Kidney epithelial cell (primary cell): ENCODE measurements around the gene EML2. TPM values are rescaled to one million over a fixed set of nuclear protein-coding genes. Genes with fewer than 3 reads are reported as not detected.

Source experiments
- DNase-seq: peaks from one replicate; pipeline ENCODE4 v3.0.0-alpha.2; 2010; ENCODE audit warnings: low read depth
- H3K27me3 ChIP-seq: 2 replicates; pipeline ENCODE4 v1.6.0; 2011; ENCODE audit warnings: low read length; ENCODE audit not compliant: control insufficient read depth, insufficient read depth
- H3K36me3 ChIP-seq: 2 replicates; pipeline ENCODE4 v1.5.1; 2011; ENCODE audit warnings: low read length; ENCODE audit not compliant: control insufficient read depth, insufficient read depth
- H3K4me3 ChIP-seq: 2 replicates; pipeline ENCODE4 v1.5.1; 2011; ENCODE audit warnings: low read depth, mild to moderate bottlenecking, control low read depth, low read length
- CTCF ChIP-seq: IDR thresholded peaks from 2 replicates; pipeline ENCODE4 v1.5.1; 2011; ENCODE audit warnings: mild to moderate bottlenecking, moderate library complexity, low read length, control low read depth, inconsistent platforms; ENCODE audit not compliant: insufficient read depth, poor library complexity, severe bottlenecking
- total RNA-seq: library from RNA; depleted of rRNA; stranded (reverse); fragments of >200 nt; gene quantifications from 2 replicates; pipeline ENCODE4 v1.2.3, GENCODE V29; 2015

The EML2 gene
- total RNA-seq, 1 donor from 2014 or later, result 30.7 TPM

DNA sequence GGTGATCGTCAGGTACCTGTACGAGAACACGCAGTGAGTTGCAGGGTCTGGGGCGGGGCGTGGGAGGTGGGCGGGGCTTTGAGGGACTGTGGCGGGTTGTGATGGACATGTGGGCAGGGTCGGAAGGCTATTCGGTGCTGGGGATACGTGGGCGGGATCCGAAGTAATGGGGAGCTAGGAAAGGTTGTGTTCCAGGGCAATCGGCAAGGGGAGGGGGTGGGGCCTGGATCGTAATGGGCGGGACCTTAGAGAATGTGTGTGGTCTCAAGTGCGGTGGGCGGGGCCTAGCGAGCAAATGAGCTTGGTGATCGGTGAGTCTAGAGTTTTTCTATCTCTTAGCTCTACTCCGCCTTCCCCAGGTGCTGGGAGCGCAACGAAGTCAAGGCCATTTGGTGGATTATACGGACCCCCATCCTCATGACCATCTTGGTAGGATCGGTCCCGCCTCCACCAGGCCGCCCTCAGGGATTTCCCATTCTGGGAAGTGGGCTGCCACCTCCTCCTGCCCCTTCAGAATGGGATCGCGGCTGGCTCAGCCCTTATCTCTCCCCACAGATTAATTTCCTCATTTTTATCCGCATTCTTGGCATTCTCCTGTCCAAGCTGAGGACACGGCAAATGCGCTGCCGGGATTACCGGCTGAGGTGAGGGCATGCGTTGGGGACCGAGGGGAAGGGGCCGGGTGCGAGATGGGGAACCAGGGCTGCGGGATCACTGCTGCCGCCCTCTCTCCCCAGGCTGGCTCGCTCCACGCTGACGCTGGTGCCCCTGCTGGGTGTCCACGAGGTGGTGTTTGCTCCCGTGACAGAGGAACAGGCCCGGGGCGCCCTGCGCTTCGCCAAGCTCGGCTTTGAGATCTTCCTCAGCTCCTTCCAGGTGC lies 38.4 kb upstream of the EML2 start:
- DNase-seq, result peak; percentile 95
- Histone ChIP-seq H3K4me3 (peak overlapping the region; percentile 39), H3K27me3 (peaks cover 4% of the 10 kb centered on the region), H3K36me3 (no peaks in the 10 kb centered on the region)
- peak; percentile 3 for TF ChIP-seq CTCF

GRCh38 chr19:45676851-45677263 lies 37.7 kb upstream of the EML2 start:
- no peak for TF ChIP-seq CTCF
- DNase-seq, result no peak
- Histone ChIP-seq H3K36me3 (no peaks in the 10 kb centered on the region), H3K4me3 (peak overlapping the region; percentile 39), H3K27me3 (peaks cover 4% of the 10 kb centered on the region)

DNA sequence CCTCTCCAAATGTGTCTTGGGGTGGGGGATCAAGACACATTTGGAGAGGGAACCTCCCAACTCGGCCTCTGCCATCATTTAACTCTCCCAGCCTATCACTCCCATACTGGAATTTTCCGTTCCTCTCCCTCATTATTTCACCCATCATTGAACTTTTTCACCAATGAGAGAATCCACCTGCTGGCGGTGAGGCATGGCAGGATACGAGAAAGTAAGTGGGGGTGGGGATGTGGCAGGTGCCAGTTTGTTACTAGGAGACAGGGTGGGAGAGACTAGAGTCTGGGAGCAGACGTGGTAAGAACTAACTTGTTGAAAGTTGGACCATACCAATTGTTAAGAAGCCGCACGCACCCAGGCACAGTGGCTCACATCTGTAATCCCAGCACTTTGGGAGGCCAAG lies 35.7 kb upstream of the EML2 start:
- Histone ChIP-seq H3K4me3 (no peak overlapping the region), H3K36me3 (no peaks in the 10 kb centered on the region), H3K27me3 (peaks cover 12% of the 10 kb centered on the region)
- no peak for DNase-seq
- no peak for TF ChIP-seq CTCF

DNA sequence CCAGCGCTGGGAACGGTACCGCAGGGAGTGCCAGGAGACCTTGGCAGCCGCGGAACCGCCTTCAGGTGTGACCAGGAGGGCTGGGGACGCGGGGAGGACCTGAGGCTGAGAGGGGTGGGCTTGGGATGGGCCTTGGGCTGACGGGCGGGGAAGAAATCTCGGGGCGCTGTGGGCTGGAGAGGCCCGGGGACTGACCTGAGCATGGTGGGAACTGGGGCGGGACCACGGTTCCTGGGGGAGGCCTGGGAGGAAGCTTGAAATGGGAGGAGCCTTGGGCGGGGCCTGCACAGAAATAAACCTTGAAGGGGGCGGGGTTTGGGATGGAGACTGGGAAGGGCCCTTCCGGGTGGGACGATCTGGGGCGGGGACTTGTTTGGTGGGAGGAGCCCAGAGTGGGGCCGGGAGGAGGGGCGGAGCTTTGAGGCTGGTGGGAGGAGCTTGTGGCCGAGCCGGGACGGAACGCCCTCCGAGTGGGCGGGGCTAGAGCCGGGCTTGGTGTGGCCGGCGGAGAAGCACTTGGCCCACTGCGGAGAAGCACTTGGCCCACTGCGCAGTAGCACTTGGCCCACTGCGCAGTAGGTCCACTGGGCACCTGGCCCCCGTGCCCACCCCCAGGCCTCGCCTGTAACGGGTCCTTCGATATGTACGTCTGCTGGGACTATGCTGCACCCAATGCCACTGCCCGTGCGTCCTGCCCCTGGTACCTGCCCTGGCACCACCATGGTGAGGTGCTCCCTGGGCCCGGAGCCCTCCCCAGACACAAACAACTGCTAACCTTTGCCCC lies 31.7 kb upstream of the EML2 start:
- Histone ChIP-seq H3K4me3 (peak overlapping the region; percentile 46), H3K27me3 (peaks cover 18% of the 10 kb centered on the region), H3K36me3 (no peaks in the 10 kb centered on the region)
- DNase-seq, result no peak
- TF ChIP-seq CTCF, result no peak

DNA sequence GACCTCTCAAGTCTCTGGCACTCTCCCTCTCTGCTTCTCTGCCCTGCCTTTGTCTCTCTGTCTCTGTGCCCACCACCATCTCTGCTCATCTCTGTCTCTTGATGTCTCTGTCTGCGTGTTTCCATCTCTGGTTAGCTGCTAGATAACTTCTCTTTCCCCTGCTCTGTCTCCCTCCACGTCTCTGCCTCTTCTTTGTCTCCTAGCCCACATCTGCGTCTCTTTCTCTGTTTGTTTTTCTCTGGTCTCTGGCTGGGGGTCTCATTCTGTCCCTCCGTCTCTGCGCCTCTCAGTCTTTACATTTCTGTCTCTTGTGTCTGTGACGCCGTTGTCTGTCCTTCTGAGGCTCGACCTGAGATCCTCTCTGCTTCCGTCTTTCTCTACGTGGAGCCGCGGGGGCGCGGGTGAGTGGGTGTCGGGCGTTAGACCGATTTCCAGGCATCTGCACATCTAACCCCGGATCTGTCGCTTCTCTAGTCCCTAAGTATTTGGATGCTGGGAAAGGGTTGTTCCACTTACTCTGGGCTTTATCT lies 29.2 kb upstream of the EML2 start:
- H3K27me3 ChIP-seq, result peaks cover 20% of the 10 kb centered on the region
- DNase-seq, result no peak
- H3K4me3 ChIP-seq, result peak overlapping the region; percentile 18
- no peaks in the 10 kb centered on the region for H3K36me3 ChIP-seq
- no peak for TF ChIP-seq CTCF
